ENCODE data around the gene PVALB.
A peak's percentile ranks its signal among the peaks of the same experiment; 100 is the strongest.

The PVALB gene

GRCh38 chr22:36860821-36861659, 44.2 kb upstream of the PVALB start, which contains the start of gene NCF4:
NCF4 (plus strand) TSS chr22:36861006; CDS start chr22:36861172, 166 bp downstream.
- Histone ChIP-seq H3K27ac (replicated peaks) (peak within 1 kb of the TSS; percentile 99), H3K27me3 (ENCODE audit: insufficient read depth, poor library complexity, severe bottlenecking) (no peaks in the 10 kb centered on the region), H3K4me3 (replicated peaks; ENCODE audit: insufficient read depth, low read length) (peak within 1 kb of the TSS; percentile 48)
- no peak for TF ChIP-seq CTCF (IDR thresholded peaks at IDR 0.05; ENCODE audit: insufficient read depth, low read length)
- peak; percentile 31; the same call in 1 of the 2 replicates for TF ChIP-seq GABPA (IDR thresholded peaks at IDR 0.05; ENCODE audit: low read depth)
- peak; percentile 100 for TF ChIP-seq SPI1 (IDR thresholded peaks at IDR 0.05; ENCODE audit: borderline replicate concordance, low read depth)
- TF ChIP-seq POLR2AphosphoS5 (IDR thresholded peaks at IDR 0.05; ENCODE audit: low read depth) = peak; percentile 98
- peak; percentile 59 for TF ChIP-seq REST (IDR thresholded peaks at IDR 0.05; ENCODE audit: insufficient replicate concordance, low read depth)
- DNase-seq (ENCODE audit: low read depth in 1 of 2, low spot score in 1 of 2) = peak; percentile 97 to 99

- no peak for DNase-seq (ENCODE audit: low read depth in 1 of 2, low spot score in 1 of 2)
- TF ChIP-seq REST (IDR thresholded peaks at IDR 0.05; ENCODE audit: insufficient replicate concordance, low read depth) = no peak
- TF ChIP-seq POLR2AphosphoS5 (IDR thresholded peaks at IDR 0.05; ENCODE audit: low read depth) = no peak
- no peak for TF ChIP-seq SPI1 (IDR thresholded peaks at IDR 0.05; ENCODE audit: borderline replicate concordance, low read depth)
- TF ChIP-seq GABPA (IDR thresholded peaks at IDR 0.05; ENCODE audit: low read depth) = no peak
- no peak for TF ChIP-seq CTCF (IDR thresholded peaks at IDR 0.05; ENCODE audit: insufficient read depth, low read length)
- H3K27me3 ChIP-seq (ENCODE audit: insufficient read depth, poor library complexity, severe bottlenecking) = no peaks in the 10 kb centered on the region
- H3K4me3 ChIP-seq (replicated peaks; ENCODE audit: insufficient read depth, low read length) = no peak overlapping the region
- peak overlapping the region; percentile 99 for H3K27ac ChIP-seq (replicated peaks)
These were observed 43.6 kb upstream of the PVALB start for GRCh38 chr22:36860438-36860820.

GRCh38 chr22:36860017-36860416, 43.2 kb upstream of the PVALB start:
- Histone ChIP-seq H3K27ac (replicated peaks) (peak overlapping the region; percentile 99), H3K4me3 (replicated peaks; ENCODE audit: insufficient read depth, low read length) (no peak overlapping the region), H3K27me3 (ENCODE audit: insufficient read depth, poor library complexity, severe bottlenecking) (no peaks in the 10 kb centered on the region)
- no peak for DNase-seq (ENCODE audit: low read depth in 1 of 2, low spot score in 1 of 2)
- TF ChIP-seq POLR2AphosphoS5 (IDR thresholded peaks at IDR 0.05; ENCODE audit: low read depth) (no peak), REST (IDR thresholded peaks at IDR 0.05; ENCODE audit: insufficient replicate concordance, low read depth) (no peak), GABPA (IDR thresholded peaks at IDR 0.05; ENCODE audit: low read depth) (no peak), CTCF (IDR thresholded peaks at IDR 0.05; ENCODE audit: insufficient read depth, low read length) (no peak), SPI1 (IDR thresholded peaks at IDR 0.05; ENCODE audit: borderline replicate concordance, low read depth) (no peak)

Measured in HL-60 (cell line).